Progenitor cell of endocrine pancreas (in vitro differentiated cells): ENCODE data around the gene KANSL3. TPM values are rescaled to one million over a fixed set of nuclear protein-coding genes. Genes with fewer than 3 reads are reported as not detected.

Experiments used
- DNase-seq: peaks from one replicate; pipeline ENCODE4 v3.0.0; 2021; ENCODE audit warnings: low spot score; ENCODE audit not compliant: unreplicated experiment
- H3K27ac Mint-ChIP-seq: 2 replicates; pipeline ENCODE4 v1.8.0; 2021; ENCODE audit warnings: mild to moderate bottlenecking, moderate library complexity, mixed read lengths
- H3K27me3 Mint-ChIP-seq: 2 replicates; pipeline ENCODE4 v1.8.0; 2021; ENCODE audit warnings: mixed read lengths
- H3K36me3 Mint-ChIP-seq: 2 replicates; pipeline ENCODE4 v1.8.0; 2022; ENCODE audit warnings: mixed read lengths; ENCODE audit not compliant: insufficient read depth
- H3K4me1 Mint-ChIP-seq: 2 replicates; pipeline ENCODE4 v1.8.0; 2021; ENCODE audit warnings: low read depth, mixed read lengths
- H3K4me3 Mint-ChIP-seq: 2 replicates; pipeline ENCODE4 v1.8.0; 2021; ENCODE audit warnings: low read depth, mild to moderate bottlenecking, moderate library complexity, mixed read lengths
- H3K9me3 Mint-ChIP-seq: 2 replicates; pipeline ENCODE4 v1.8.0; 2021; ENCODE audit warnings: low read depth, mixed read lengths
- total RNA-seq: library from RNA; stranded (reverse); gene quantifications from 2 replicates; pipeline ENCODE4 v1.2.1, GENCODE V29; 2021
- TF ChIP-seq, protein P1 (sequence below): fragments of 200-600 bp; sonication (generic); IDR thresholded peaks from one replicate; pipeline ENCODE4 v1.5.0; 2021; ENCODE audit warnings: antibody characterized with exemption, mild to moderate bottlenecking; ENCODE audit not compliant: unreplicated experiment

KANSL3 gene
- total RNA-seq, 1 donor from 2014 or later = 57.7 TPM

DNA sequence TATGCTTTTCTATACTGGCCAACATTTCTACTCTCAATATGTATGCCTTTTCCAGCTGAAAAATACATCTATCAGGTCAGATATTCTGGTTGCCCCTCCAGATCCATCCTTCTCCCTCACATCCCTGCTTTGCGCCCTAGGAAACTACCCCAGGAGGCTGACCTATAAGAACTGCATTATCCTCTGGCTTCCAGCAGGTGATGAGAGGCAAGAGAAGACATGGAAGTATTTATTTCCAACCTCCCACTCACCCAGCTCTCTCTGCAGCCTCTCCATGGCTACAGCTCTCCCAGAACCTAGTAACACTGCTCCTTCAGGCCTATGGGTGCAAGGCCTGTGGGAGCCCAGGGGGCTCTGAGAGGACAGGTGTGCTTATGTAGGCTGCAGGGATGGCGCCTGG lies 58.7 kb downstream of the KANSL3 start:
- TF ChIP-seq, protein P1, sequence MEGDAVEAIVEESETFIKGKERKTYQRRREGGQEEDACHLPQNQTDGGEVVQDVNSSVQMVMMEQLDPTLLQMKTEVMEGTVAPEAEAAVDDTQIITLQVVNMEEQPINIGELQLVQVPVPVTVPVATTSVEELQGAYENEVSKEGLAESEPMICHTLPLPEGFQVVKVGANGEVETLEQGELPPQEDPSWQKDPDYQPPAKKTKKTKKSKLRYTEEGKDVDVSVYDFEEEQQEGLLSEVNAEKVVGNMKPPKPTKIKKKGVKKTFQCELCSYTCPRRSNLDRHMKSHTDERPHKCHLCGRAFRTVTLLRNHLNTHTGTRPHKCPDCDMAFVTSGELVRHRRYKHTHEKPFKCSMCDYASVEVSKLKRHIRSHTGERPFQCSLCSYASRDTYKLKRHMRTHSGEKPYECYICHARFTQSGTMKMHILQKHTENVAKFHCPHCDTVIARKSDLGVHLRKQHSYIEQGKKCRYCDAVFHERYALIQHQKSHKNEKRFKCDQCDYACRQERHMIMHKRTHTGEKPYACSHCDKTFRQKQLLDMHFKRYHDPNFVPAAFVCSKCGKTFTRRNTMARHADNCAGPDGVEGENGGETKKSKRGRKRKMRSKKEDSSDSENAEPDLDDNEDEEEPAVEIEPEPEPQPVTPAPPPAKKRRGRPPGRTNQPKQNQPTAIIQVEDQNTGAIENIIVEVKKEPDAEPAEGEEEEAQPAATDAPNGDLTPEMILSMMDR = no peak
- Mint-ChIP-seq H3K4me3 (no peak overlapping the region), H3K27ac (no peak overlapping the region), H3K4me1 (peaks cover 6% of the 10 kb centered on the region), H3K36me3 (peaks cover 1% of the 10 kb centered on the region), H3K9me3 (no peaks in the 10 kb centered on the region), H3K27me3 (no peaks in the 10 kb centered on the region)
- DNase-seq = no peak

DNA sequence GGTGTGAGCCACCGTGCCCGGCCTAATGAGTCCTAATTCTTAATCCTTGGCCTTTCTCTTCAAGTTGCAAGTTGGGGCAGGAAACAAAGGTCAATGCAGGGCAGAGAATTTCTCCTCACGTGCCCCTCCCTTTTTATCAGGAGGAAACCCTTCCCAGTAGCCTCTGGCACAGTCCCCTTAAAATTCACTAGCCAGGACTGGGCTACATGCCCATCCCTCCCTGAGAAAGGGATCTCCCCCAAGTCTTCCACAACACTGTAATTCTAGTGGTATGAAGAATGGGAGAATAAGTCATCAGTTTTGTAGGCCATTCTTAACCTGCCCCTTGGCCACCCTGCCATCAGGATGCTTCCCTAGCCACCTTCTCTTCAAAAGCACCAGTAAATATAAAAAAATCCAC lies 59.4 kb downstream of the KANSL3 start:
- TF ChIP-seq, protein P1 = no peak
- no peak overlapping the region for H3K4me3 Mint-ChIP-seq
- no peaks in the 10 kb centered on the region for H3K9me3 Mint-ChIP-seq
- H3K4me1 Mint-ChIP-seq = peaks cover 6% of the 10 kb centered on the region
- H3K36me3 Mint-ChIP-seq = no peaks in the 10 kb centered on the region
- no peak overlapping the region for H3K27ac Mint-ChIP-seq
- no peak for DNase-seq
- no peaks in the 10 kb centered on the region for H3K27me3 Mint-ChIP-seq

DNA sequence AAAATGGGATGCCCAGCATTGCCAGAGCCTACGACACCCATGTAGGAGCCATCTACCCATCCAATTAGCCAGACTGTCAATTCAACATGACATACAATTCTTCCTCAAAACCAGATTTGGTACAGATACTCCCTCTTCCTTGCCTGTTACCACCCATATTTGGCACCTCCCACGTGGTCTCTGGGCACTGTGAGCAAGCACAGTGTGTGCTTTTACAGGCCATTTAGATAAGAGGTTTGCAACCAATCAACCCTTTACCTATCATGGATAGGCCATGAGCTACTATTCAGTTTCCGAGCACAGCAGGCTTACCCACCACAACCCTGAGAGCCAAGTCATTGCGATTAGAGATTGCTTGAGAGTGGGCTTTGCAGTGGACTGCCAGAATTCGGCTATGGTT lies 60.6 kb downstream of the KANSL3 start:
- Mint-ChIP-seq H3K9me3 (no peaks in the 10 kb centered on the region), H3K36me3 (no peaks in the 10 kb centered on the region), H3K4me3 (no peak overlapping the region), H3K27ac (no peak overlapping the region), H3K27me3 (no peaks in the 10 kb centered on the region), H3K4me1 (peaks cover 6% of the 10 kb centered on the region)
- DNase-seq = no peak
- TF ChIP-seq, protein P1 = no peak

DNA sequence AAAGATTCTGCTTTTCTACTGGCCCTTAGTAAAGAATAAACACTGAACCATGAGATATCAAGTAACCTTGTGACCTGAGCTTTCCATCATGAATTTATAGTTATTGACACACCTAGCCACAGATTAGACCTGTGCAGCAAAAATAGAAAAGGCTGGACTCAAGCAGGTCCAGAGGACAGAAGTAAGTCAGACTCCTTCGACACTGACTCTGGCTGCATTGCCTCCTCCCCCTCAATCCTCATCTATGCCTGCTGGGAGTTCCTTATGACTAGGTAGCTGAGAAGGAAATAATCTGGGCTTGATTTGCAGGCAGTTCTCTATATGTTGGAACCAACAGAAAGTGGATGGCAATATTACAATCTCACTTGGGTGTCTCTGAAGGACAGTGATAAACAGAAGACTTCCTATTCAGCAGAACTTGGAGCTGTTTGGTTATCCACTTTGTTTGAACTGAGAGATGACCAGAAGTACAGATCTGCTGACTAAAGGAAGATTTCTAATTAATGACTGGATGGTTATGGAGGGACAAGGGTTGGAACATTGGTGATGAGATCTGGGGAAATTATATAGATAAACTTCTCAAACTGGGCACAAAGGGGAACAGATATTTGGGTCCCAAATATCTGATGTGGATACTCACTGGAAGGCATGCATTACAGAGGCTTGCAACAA lies 62.2 kb downstream of the KANSL3 start:
- Mint-ChIP-seq H3K4me3 (no peak overlapping the region), H3K36me3 (no peaks in the 10 kb centered on the region), H3K27me3 (no peaks in the 10 kb centered on the region), H3K4me1 (peaks cover 6% of the 10 kb centered on the region), H3K9me3 (no peaks in the 10 kb centered on the region), H3K27ac (no peak overlapping the region)
- DNase-seq = no peak
- TF ChIP-seq, protein P1 = no peak

DNA sequence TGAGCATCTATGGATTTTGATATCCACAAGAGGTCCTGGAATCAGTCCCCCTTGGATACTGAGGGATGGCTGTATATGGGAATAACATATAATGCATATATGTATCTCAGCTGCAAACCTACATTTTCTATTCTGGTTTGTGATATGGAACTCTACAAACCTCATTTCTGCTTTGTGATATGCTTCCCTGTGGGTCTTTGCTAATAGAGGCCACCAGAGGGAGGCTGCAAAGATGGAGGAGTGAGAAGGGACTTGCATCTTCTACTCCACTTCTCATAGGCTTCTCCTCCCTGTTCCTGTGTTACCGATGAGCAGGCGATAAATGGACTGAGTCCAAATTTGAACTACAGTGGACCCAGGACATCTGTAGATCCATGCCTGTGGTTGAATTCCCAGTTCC lies 63.7 kb downstream of the KANSL3 start:
- no peak overlapping the region for H3K4me3 Mint-ChIP-seq
- H3K9me3 Mint-ChIP-seq = no peaks in the 10 kb centered on the region
- TF ChIP-seq, protein P1 = no peak
- H3K27me3 Mint-ChIP-seq = no peaks in the 10 kb centered on the region
- H3K36me3 Mint-ChIP-seq = no peaks in the 10 kb centered on the region
- no peak overlapping the region for H3K27ac Mint-ChIP-seq
- peaks cover 6% of the 10 kb centered on the region for H3K4me1 Mint-ChIP-seq
- DNase-seq = no peak
